HL-60 (cell line): ENCODE data around the gene HOXA7.
A peak's percentile ranks its signal among the peaks of the same experiment; 100 is the strongest.

Experiments
- DNase-seq, 2 experiments: peaks; one replicate each; pipeline ENCODE4 v3.0.0-alpha.2; 2010 to 2020; ENCODE audit warnings: low read depth in 1 of 2, low spot score in 1 of 2
- H3K27ac ChIP-seq: fragments of 250-450 bp; sonication (Bioruptor Pico); replicated peaks from 2 replicates; pipeline ENCODE4 v1.5.1; 2020; ENCODE audit warnings: mild to moderate bottlenecking, moderate library complexity
- H3K27me3 ChIP-seq: fragments of 250-450 bp; sonication (Bioruptor Pico); 2 replicates; pipeline ENCODE4 v1.5.1; 2021; ENCODE audit warnings: mild to moderate bottlenecking, moderate library complexity; ENCODE audit not compliant: insufficient read depth, poor library complexity, severe bottlenecking
- H3K4me3 ChIP-seq: replicated peaks from 2 replicates; pipeline ENCODE4 v1.5.1; 2011; ENCODE audit warnings: mild to moderate bottlenecking, control low read depth, low read length; ENCODE audit not compliant: insufficient read depth
- CTCF ChIP-seq: IDR thresholded peaks from one replicate; pipeline ENCODE4 v1.5.1; 2011; ENCODE audit warnings: low read length, control low read depth, inconsistent platforms; ENCODE audit not compliant: insufficient read depth
- GABPA ChIP-seq: IDR thresholded peaks from 2 replicates; pipeline ENCODE4 v1.6.1; 2012; ENCODE audit warnings: low read depth
- POLR2AphosphoS5 ChIP-seq: IDR thresholded peaks from 2 replicates; pipeline ENCODE4 v1.6.1; 2012; ENCODE audit warnings: low read depth
- REST ChIP-seq: IDR thresholded peaks from 2 replicates; pipeline ENCODE4 v1.6.1; 2012; ENCODE audit warnings: low read depth; ENCODE audit not compliant: insufficient replicate concordance
- SPI1 ChIP-seq: IDR thresholded peaks from 2 replicates; pipeline ENCODE4 v1.6.1; 2012; ENCODE audit warnings: low read depth, mild to moderate bottlenecking, borderline replicate concordance

HOXA7 gene

GRCh38 chr7:27186668-27187474, 30.4 kb upstream of the HOXA7 start:
- Histone ChIP-seq H3K27ac (no peak overlapping the region), H3K4me3 (no peak overlapping the region), H3K27me3 (peaks cover 58% of the 10 kb centered on the region)
- TF ChIP-seq CTCF = no peak
- TF ChIP-seq SPI1 = no peak
- no peak for TF ChIP-seq POLR2AphosphoS5
- no peak for TF ChIP-seq GABPA
- no peak for TF ChIP-seq REST
- DNase-seq = no peak

GRCh38 chr7:27185854-27186667, 29.6 kb upstream of the HOXA7 start:
- H3K27me3 ChIP-seq = peaks cover 56% of the 10 kb centered on the region
- no peak for TF ChIP-seq GABPA
- TF ChIP-seq CTCF = no peak
- TF ChIP-seq SPI1 = no peak
- TF ChIP-seq POLR2AphosphoS5 = no peak
- TF ChIP-seq REST = no peak
- DNase-seq = no peak
- H3K4me3 ChIP-seq = no peak overlapping the region
- no peak overlapping the region for H3K27ac ChIP-seq

GRCh38 chr7:27185013-27185853, 28.8 kb upstream of the HOXA7 start, which contains the start of gene HOXA11:
Gene HOXA11, minus strand, starts transcription at chr7:27185232. Its CDS starts 88 bp downstream, at chr7:27185144.
- Histone ChIP-seq H3K4me3 (peak within 1 kb of the TSS; percentile 54), H3K27me3 (peaks cover 58% of the 10 kb centered on the region), H3K27ac (no peak within 1 kb of the TSS)
- peak; percentile 71 to 88 for DNase-seq
- TF ChIP-seq REST (no peak), POLR2AphosphoS5 (no peak), GABPA (no peak)
